ENCODE results near the gene RFXAP.

The RFXAP gene

GRCh38 chr13:36774931-36775330 lies 44.1 kb upstream of the RFXAP start:
- TF ChIP-seq SIN3A (IDR thresholded peaks at IDR 0.05; ENCODE audit: borderline replicate concordance, insufficient read depth, low read length): no peak
- no peak for TF ChIP-seq POLR2AphosphoS5 (IDR thresholded peaks at IDR 0.05; ENCODE audit: low read depth, low read length)
- TF ChIP-seq FOXP2 (optimal IDR thresholded peaks at IDR 0.05; ENCODE audit: borderline replicate concordance, extremely low read depth, extremely low read length, insufficient read depth): no peak
- TF ChIP-seq TAF1 (IDR thresholded peaks at IDR 0.05; ENCODE audit: borderline replicate concordance, insufficient read depth, low read length): no peak
- no peak for TF ChIP-seq REST (IDR thresholded peaks at IDR 0.05; ENCODE audit: insufficient read depth in 1 of 2, low read depth in 2 of 2, low read length in 2 of 2)

- no peak for TF ChIP-seq REST (IDR thresholded peaks at IDR 0.05; ENCODE audit: insufficient read depth in 1 of 2, low read depth in 2 of 2, low read length in 2 of 2)
- TF ChIP-seq SIN3A (IDR thresholded peaks at IDR 0.05; ENCODE audit: borderline replicate concordance, insufficient read depth, low read length): no peak
- no peak for TF ChIP-seq POLR2AphosphoS5 (IDR thresholded peaks at IDR 0.05; ENCODE audit: low read depth, low read length)
- TF ChIP-seq FOXP2 (optimal IDR thresholded peaks at IDR 0.05; ENCODE audit: borderline replicate concordance, extremely low read depth, extremely low read length, insufficient read depth): no peak
- no peak for TF ChIP-seq TAF1 (IDR thresholded peaks at IDR 0.05; ENCODE audit: borderline replicate concordance, insufficient read depth, low read length)
Measured at GRCh38 chr13:36776175-36776574, 42.8 kb upstream of the RFXAP start.

- TF ChIP-seq TAF1 (IDR thresholded peaks at IDR 0.05; ENCODE audit: borderline replicate concordance, insufficient read depth, low read length): no peak
- no peak for TF ChIP-seq FOXP2 (optimal IDR thresholded peaks at IDR 0.05; ENCODE audit: borderline replicate concordance, extremely low read depth, extremely low read length, insufficient read depth)
- no peak for TF ChIP-seq REST (IDR thresholded peaks at IDR 0.05; ENCODE audit: insufficient read depth in 1 of 2, low read depth in 2 of 2, low read length in 2 of 2)
- no peak for TF ChIP-seq POLR2AphosphoS5 (IDR thresholded peaks at IDR 0.05; ENCODE audit: low read depth, low read length)
- TF ChIP-seq SIN3A (IDR thresholded peaks at IDR 0.05; ENCODE audit: borderline replicate concordance, insufficient read depth, low read length): no peak
Measured at GRCh38 chr13:36778083-36778671, 40.8 kb upstream of the RFXAP start.

- TF ChIP-seq TAF1 (IDR thresholded peaks at IDR 0.05; ENCODE audit: borderline replicate concordance, insufficient read depth, low read length): no peak
- no peak for TF ChIP-seq SIN3A (IDR thresholded peaks at IDR 0.05; ENCODE audit: borderline replicate concordance, insufficient read depth, low read length)
- no peak for TF ChIP-seq FOXP2 (optimal IDR thresholded peaks at IDR 0.05; ENCODE audit: borderline replicate concordance, extremely low read depth, extremely low read length, insufficient read depth)
- no peak for TF ChIP-seq POLR2AphosphoS5 (IDR thresholded peaks at IDR 0.05; ENCODE audit: low read depth, low read length)
- no peak for TF ChIP-seq REST (IDR thresholded peaks at IDR 0.05; ENCODE audit: insufficient read depth in 1 of 2, low read depth in 2 of 2, low read length in 2 of 2)
Measured at GRCh38 chr13:36783890-36784289, 35.1 kb upstream of the RFXAP start.
